IMR-90 (cell line): Measurements from ENCODE around the gene MSI2. TPM values are rescaled to one million over a fixed set of nuclear protein-coding genes. Genes with fewer than 3 reads are reported as not detected.

Experiments used
- ATAC-seq: fragments of 200-7000 bp; cut with Tn5 transposase; 2 replicates; pipeline ENCODE4 v1.9.1; 2020; ENCODE audit warnings: low read depth, mild to moderate bottlenecking, moderate library complexity
- BruUV-seq: library from RNA; stranded (reverse); fragments of 400-500 nt; replicated peaks from 2 replicates; lab custom pipeline; 2021; lab: Mats Ljungman, UMichigan
- CTCF ChIA-PET: fragments of 300-600 bp; formaldehyde crosslinking; extraction: SDS; loops from one replicate; lab custom pipeline; 2021; ENCODE audit warnings: antibody characterized with exemption; lab: Yijun Ruan, JAX
- POLR2A ChIA-PET: fragments of 300-600 bp; sonication (Branson Sonifier 250); formaldehyde crosslinking; loops from one replicate; lab custom pipeline; 2022; ENCODE audit warnings: antibody characterized with exemption; ENCODE audit not compliant: unreplicated experiment; lab: Charles Lee
- DNase-seq: peaks from one replicate; pipeline ENCODE4 v3.0.0; 2013
- H2AFZ ChIP-seq: replicated peaks from 2 replicates; pipeline ENCODE3; 2013; ENCODE audit warnings: low read length, mild to moderate bottlenecking; ENCODE audit not compliant: poor library complexity
- H2AK5ac ChIP-seq: 2 replicates; pipeline ENCODE4 v1.6.1; 2013; ENCODE audit warnings: low read depth, low read length, inconsistent platforms
- H2AK9ac ChIP-seq: replicated peaks from 2 replicates; pipeline ENCODE3; 2013; ENCODE audit warnings: mild to moderate bottlenecking, low read depth, low read length, moderate library complexity; ENCODE audit not compliant: poor library complexity
- H2BK120ac ChIP-seq: 2 replicates; pipeline ENCODE4 v1.6.1; 2013; ENCODE audit warnings: low read depth, low read length, inconsistent platforms
- H2BK15ac ChIP-seq: 3 replicates; pipeline ENCODE4 v1.6.1; 2013; ENCODE audit warnings: low read depth, low read length, inconsistent platforms
- H2BK20ac ChIP-seq: 2 replicates; pipeline ENCODE4 v1.6.1; 2013; ENCODE audit warnings: low read depth, mild to moderate bottlenecking, inconsistent platforms, low read length, moderate library complexity
- H2BK5ac ChIP-seq: 2 replicates; pipeline ENCODE4 v1.6.1; 2013; ENCODE audit warnings: mild to moderate bottlenecking, low read depth, low read length, inconsistent platforms; ENCODE audit not compliant: poor library complexity, severe bottlenecking
- H3K14ac ChIP-seq: replicated peaks from 2 replicates; pipeline ENCODE4 v1.6.1; 2013; ENCODE audit warnings: low read depth, low read length, inconsistent platforms
- H3K18ac ChIP-seq: 2 replicates; pipeline ENCODE4 v1.6.1; 2013; ENCODE audit warnings: low read depth, low read length, control low read depth
- H3K23ac ChIP-seq: 2 replicates; pipeline ENCODE4 v1.6.1; 2013; ENCODE audit warnings: low read depth, low read length, inconsistent platforms
- H3K27ac ChIP-seq: 2 replicates; pipeline ENCODE4 v1.5.1; 2013; ENCODE audit warnings: mild to moderate bottlenecking, control low read depth, low read length; ENCODE audit not compliant: insufficient read depth
- H3K27me3 ChIP-seq: 2 replicates; pipeline ENCODE4 v1.6.1; 2013; ENCODE audit warnings: low read length; ENCODE audit not compliant: control insufficient read depth, insufficient read depth
- H3K36me3 ChIP-seq: 2 replicates; pipeline ENCODE4 v1.6.1; 2013; ENCODE audit warnings: low read length, mixed read lengths; ENCODE audit not compliant: control insufficient read depth, insufficient read depth
- H3K4ac ChIP-seq: 2 replicates; pipeline ENCODE4 v1.6.1; 2013; ENCODE audit warnings: low read depth, low read length, inconsistent platforms
- H3K4me1 ChIP-seq: 2 replicates; pipeline ENCODE4 v1.6.1; 2013; ENCODE audit warnings: low read length, mixed read lengths; ENCODE audit not compliant: control insufficient read depth, insufficient read depth
- H3K4me2 ChIP-seq: 2 replicates; pipeline ENCODE4 v1.6.1; 2013; ENCODE audit warnings: low read depth, mild to moderate bottlenecking, control low read depth, low read length, moderate library complexity
- H3K4me3 ChIP-seq: 2 replicates; pipeline ENCODE4 v1.5.1; 2013; ENCODE audit warnings: low read depth, mild to moderate bottlenecking, control low read depth, low read length, moderate library complexity; ENCODE audit not compliant: insufficient read depth
- H3K56ac ChIP-seq: 2 replicates; pipeline ENCODE4 v1.6.1; 2013; ENCODE audit warnings: low read length, inconsistent platforms; ENCODE audit not compliant: insufficient read depth; ENCODE audit errors: extremely low read depth
- H3K79me1 ChIP-seq, 2 experiments: 2 replicates each; pipeline ENCODE4 v1.6.1; 2013; ENCODE audit warnings: low read length in 2 of 2, inconsistent platforms in 1 of 2, low read depth in 1 of 2
- H3K9ac ChIP-seq: 2 replicates; pipeline ENCODE4 v1.6.1; 2013; ENCODE audit warnings: low read depth, low read length, control low read depth
- H3K9me1 ChIP-seq: 2 replicates; pipeline ENCODE4 v1.6.1; 2013; ENCODE audit warnings: low read length, inconsistent platforms; ENCODE audit not compliant: insufficient read depth
- H3K9me3 ChIP-seq: 2 replicates; pipeline ENCODE4 v1.6.1; 2013; ENCODE audit warnings: low read length; ENCODE audit not compliant: control insufficient read depth, insufficient read depth
- H4K20me1 ChIP-seq: 2 replicates; pipeline ENCODE4 v1.6.1; 2013; ENCODE audit warnings: low read length, inconsistent platforms; ENCODE audit not compliant: insufficient read depth
- H4K5ac ChIP-seq: 2 replicates; pipeline ENCODE4 v1.6.1; 2013; ENCODE audit warnings: mild to moderate bottlenecking, low read depth, low read length, control low read depth
- H4K8ac ChIP-seq, 2 experiments: 2 replicates each; pipeline ENCODE4 v1.6.1; 2013; ENCODE audit warnings: low read depth in 2 of 2, low read length in 2 of 2, control low read depth in 1 of 2, inconsistent platforms in 1 of 2
- H4K91ac ChIP-seq: 2 replicates; pipeline ENCODE4 v1.6.1; 2013; ENCODE audit warnings: low read depth, low read length, inconsistent platforms; ENCODE audit not compliant: insufficient read depth
- BHLHE40 ChIP-seq: fragments of 150-350 bp; IDR thresholded peaks from 2 replicates; pipeline ENCODE4 v1.6.1; 2016; ENCODE audit warnings: mild to moderate bottlenecking, low read depth, low read length
- CHD1 ChIP-seq: IDR thresholded peaks from 2 replicates; pipeline ENCODE4 v1.6.1; 2012; ENCODE audit warnings: low read depth, low read length, improper control_type of control experiment
- ELK1 ChIP-seq: fragments of 150-350 bp; IDR thresholded peaks from 2 replicates; pipeline ENCODE4 v1.6.1; 2016; ENCODE audit warnings: low read depth, mild to moderate bottlenecking, low read length, moderate library complexity, borderline replicate concordance
- FOS ChIP-seq: fragments of 150-350 bp; IDR thresholded peaks from 2 replicates; pipeline ENCODE4 v1.6.1; 2016; ENCODE audit warnings: low read depth, low read length
- MAZ ChIP-seq: IDR thresholded peaks from 2 replicates; pipeline ENCODE4 v1.6.1; 2012; ENCODE audit warnings: low read depth, mild to moderate bottlenecking, low read length, improper control_type of control experiment, moderate library complexity, borderline replicate concordance
- MXI1 ChIP-seq: IDR thresholded peaks from 2 replicates; pipeline ENCODE4 v1.6.1; 2012; ENCODE audit warnings: low read depth, mild to moderate bottlenecking, low read length, moderate library complexity, borderline replicate concordance
- NFE2L2 ChIP-seq: fragments of 150-350 bp; IDR thresholded peaks from 2 replicates; pipeline ENCODE4 v1.6.1; 2016; ENCODE audit warnings: low read depth, mild to moderate bottlenecking, low read length
- POLR2A ChIP-seq: IDR thresholded peaks from 2 replicates; pipeline ENCODE4 v1.6.1; 2012; ENCODE audit warnings: mild to moderate bottlenecking, low read depth, low read length
- RCOR1 ChIP-seq: IDR thresholded peaks from 2 replicates; pipeline ENCODE4 v1.6.1; 2012; ENCODE audit warnings: mild to moderate bottlenecking, low read length, improper control_type of control experiment; ENCODE audit not compliant: insufficient replicate concordance
- RFX5 ChIP-seq: IDR thresholded peaks from 2 replicates; pipeline ENCODE4 v1.8.0; 2012; ENCODE audit warnings: low read depth, mild to moderate bottlenecking, low read length, moderate library complexity
- USF2 ChIP-seq: fragments of 150-350 bp; IDR thresholded peaks from 2 replicates; pipeline ENCODE4 v1.6.1; 2017; ENCODE audit warnings: mild to moderate bottlenecking, antibody characterized with exemption, low read length, low read depth
- WGBS, 2 experiments: methylation state at CpG; one replicate each; pipeline versions ENCODE4 v1.1.5 to v1.1.7; 2013; ENCODE audit warnings: missing lambda C conversion rate in 2 of 2; ENCODE audit not compliant: insufficient read length in 1 of 2; ENCODE audit errors: extremely low coverage in 2 of 2; 5-methylcytosine and 5-hydroxymethylcytosine counted together
- dilution Hi-C: fragments of 300-500 bp; cut with HindIII; formaldehyde crosslinking; loops from one replicate; pipeline ENCODE4 v1.14.3; 2018; ENCODE audit warnings: low sequenced_read_pairs; ENCODE audit not compliant: unreplicated experiment
- in situ Hi-C: fragments of 300-500 bp; cut with MboI; formaldehyde crosslinking; loops from 3 replicates; pipeline ENCODE4 v1.14.3; 2019; ENCODE audit warnings: low sequenced_read_pairs, inconsistent platforms, mixed read lengths
- intact Hi-C: fragments of 100-400 bp; cut with micrococcal nuclease; formaldehyde crosslinking; loops from 2 replicates; pipeline ENCODE4 v1.10.0; 2022
- polyA plus RNA-seq, 3 experiments: library from polyadenylated mRNA; depleted of rRNA; stranded (reverse); fragments of >200 nt; gene quantifications; 2 replicates each; pipeline ENCODE4 v1.2.3, GENCODE V29; 2012; ENCODE audit warnings: low replicate concordance in 1 of 3
- total RNA-seq: library from RNA; depleted of rRNA; stranded (reverse); fragments of >200 nt; gene quantifications from 2 replicates; pipeline ENCODE4 v1.2.3, GENCODE V29; 2012

The MSI2 gene
- total and polyA plus RNA-seq, 2 of the 4 experiments (the other 2 are of a cell fraction), result 13.0 to 16.0 TPM

GRCh38 chr17:57679906-57680695 lies 423.8 kb downstream of the MSI2 start:
- Histone ChIP-seq H3K4me1 (no peaks in the 10 kb centered on the region), H3K18ac (no peak overlapping the region), H3K79me1 (no peaks in the 10 kb centered on the region), H3K4me2 (no peak overlapping the region), H2AFZ (no peak overlapping the region), H3K9me3 (no peaks in the 10 kb centered on the region), H3K9ac (no peak overlapping the region), H3K27me3 (no peaks in the 10 kb centered on the region), H2AK9ac (no peak overlapping the region), H2BK5ac (no peak overlapping the region), H2AK5ac (no peak overlapping the region), H3K14ac (no peak overlapping the region), H3K27ac (no peak overlapping the region), H3K4me3 (no peak overlapping the region), H2BK20ac (no peak overlapping the region), H4K20me1 (no peaks in the 10 kb centered on the region), H4K91ac (no peak overlapping the region), H4K8ac (no peak overlapping the region), H3K23ac (no peak overlapping the region), H3K4ac (no peak overlapping the region), H3K56ac (no peak overlapping the region), H3K9me1 (no peaks in the 10 kb centered on the region), H2BK120ac (no peak overlapping the region), H3K36me3 (peaks cover 3% of the 10 kb centered on the region), H2BK15ac (no peak overlapping the region), H4K5ac (no peak overlapping the region)
- intact Hi-C loops (loop anchor here (10.0 kb wide), 1 partner anchor 435 kb away; no protein-coding TSS in a partner anchor), dilution Hi-C loops (no loop called here), in situ Hi-C loops (no loop called here)
- ChIA-PET CTCF (interaction anchor here (0.7 to 1.5 kb wide), 2 partner anchors 8 to 240 kb away, joined by 3 to 5 read pairs; no protein-coding TSS in a partner anchor), POLR2A (no interaction called here)
- BruUV-seq, result no TSS peak
- WGBS, 2 experiments, result 83% methylated on average over 3 of the region's 10 CpGs; no CpG with 5 or more reads in 1 of the 2 experiments
- ATAC-seq, result no peak
- DNase-seq, result no peak
- no peak for TF ChIP-seq CHD1
- TF ChIP-seq NFE2L2, result no peak
- TF ChIP-seq MAZ, result no peak
- TF ChIP-seq BHLHE40, result no peak
- no peak for TF ChIP-seq RCOR1
- TF ChIP-seq MXI1, result no peak
- no peak for TF ChIP-seq FOS
- no peak for TF ChIP-seq POLR2A
- TF ChIP-seq RFX5, result no peak
- no peak for TF ChIP-seq USF2
- TF ChIP-seq ELK1, result no peak
